Type B pancreatic cell (in vitro differentiated cells): Measurements from ENCODE around the gene SCP2. TPM values are rescaled to one million over a fixed set of nuclear protein-coding genes. Genes with fewer than 3 reads are reported as not detected.
A peak's percentile ranks its signal among the peaks of the same experiment; 100 is the strongest.

Source experiments
- DNase-seq: peaks from one replicate; pipeline ENCODE4 v3.0.0; 2021; ENCODE audit warnings: mixed read lengths; ENCODE audit not compliant: unreplicated experiment; ENCODE audit errors: extremely low spot score
- H3K27ac Mint-ChIP-seq: 2 replicates; pipeline ENCODE4 v1.8.0; 2021; ENCODE audit warnings: mild to moderate bottlenecking, mixed read lengths
- H3K27me3 Mint-ChIP-seq: 2 replicates; pipeline ENCODE4 v1.8.0; 2021; ENCODE audit warnings: mixed read lengths
- H3K36me3 Mint-ChIP-seq: 2 replicates; pipeline ENCODE4 v1.8.0; 2021; ENCODE audit warnings: mixed read lengths
- H3K4me1 Mint-ChIP-seq: one replicate; pipeline ENCODE4 v1.8.0; 2021; ENCODE audit warnings: mixed read lengths; ENCODE audit not compliant: unreplicated experiment
- H3K4me3 Mint-ChIP-seq: 2 replicates; pipeline ENCODE4 v1.8.0; 2021; ENCODE audit warnings: mild to moderate bottlenecking, mixed read lengths
- H3K9me3 Mint-ChIP-seq: 2 replicates; pipeline ENCODE4 v1.8.0; 2021; ENCODE audit warnings: mixed read lengths
- CTCF ChIP-seq: fragments of 200-600 bp; sonication (generic); conservative IDR thresholded peaks from 2 replicates; pipeline ENCODE4 v1.5.0; 2021; ENCODE audit warnings: antibody characterized with exemption, mild to moderate bottlenecking
- total RNA-seq: library from RNA; stranded (reverse); gene quantifications from 2 replicates; pipeline ENCODE4 v1.2.1, GENCODE V29; 2021; ENCODE audit warnings: low replicate concordance

SCP2 gene
- total RNA-seq, 1 donor from 2014 or later: 108 TPM

- DNase-seq: no peak
- Mint-ChIP-seq H3K9me3 (no peaks in the 10 kb centered on the region), H3K36me3 (no peaks in the 10 kb centered on the region), H3K27me3 (peaks cover 26% of the 10 kb centered on the region), H3K4me1 (no peaks in the 10 kb centered on the region), H3K4me3 (no peak overlapping the region), H3K27ac (no peak overlapping the region)
- TF ChIP-seq CTCF: no peak
Observed at GRCh38 chr1:52917581-52917980, 9.5 kb upstream of the SCP2 start.

- TF ChIP-seq CTCF: no peak
- H3K27ac Mint-ChIP-seq: no peak overlapping the region
- DNase-seq: no peak
- no peaks in the 10 kb centered on the region for H3K9me3 Mint-ChIP-seq
- H3K36me3 Mint-ChIP-seq: no peaks in the 10 kb centered on the region
- H3K4me1 Mint-ChIP-seq: no peaks in the 10 kb centered on the region
- H3K27me3 Mint-ChIP-seq: peaks cover 31% of the 10 kb centered on the region
- no peak overlapping the region for H3K4me3 Mint-ChIP-seq
Observed at GRCh38 chr1:52918201-52918600, 8.9 kb upstream of the SCP2 start.

GRCh38 chr1:52919051-52919722, 7.9 kb upstream of the SCP2 start:
- Mint-ChIP-seq H3K27ac (peak overlapping the region; percentile 45), H3K27me3 (peaks cover 35% of the 10 kb centered on the region), H3K9me3 (no peaks in the 10 kb centered on the region), H3K4me1 (no peaks in the 10 kb centered on the region), H3K36me3 (no peaks in the 10 kb centered on the region), H3K4me3 (peak overlapping the region; percentile 77)
- DNase-seq: no peak
- no peak for TF ChIP-seq CTCF

- DNase-seq: no peak
- H3K4me1 Mint-ChIP-seq: no peaks in the 10 kb centered on the region
- no peaks in the 10 kb centered on the region for H3K36me3 Mint-ChIP-seq
Observed at GRCh38 chr1:52919723-52920483, 7.2 kb upstream of the SCP2 start.

GRCh38 chr1:52920791-52921291, 6.2 kb upstream of the SCP2 start:
- Mint-ChIP-seq H3K9me3 (no peaks in the 10 kb centered on the region), H3K27me3 (peaks cover 35% of the 10 kb centered on the region), H3K4me1 (peaks cover 1% of the 10 kb centered on the region), H3K4me3 (peak overlapping the region; percentile 86), H3K36me3 (no peaks in the 10 kb centered on the region), H3K27ac (peak overlapping the region; percentile 16)
- no peak for DNase-seq
- TF ChIP-seq CTCF: no peak

More at GRCh38 chr1:52919723-52920483, 7.2 kb upstream of the SCP2 start:
- no peak for TF ChIP-seq CTCF
- no peaks in the 10 kb centered on the region for H3K9me3 Mint-ChIP-seq
- peak overlapping the region; percentile 45 for H3K27ac Mint-ChIP-seq
- H3K27me3 Mint-ChIP-seq: peaks cover 35% of the 10 kb centered on the region
- peak overlapping the region; percentile 77 for H3K4me3 Mint-ChIP-seq
